GM12873 (cell line): ENCODE measurements around the gene PLXNA2.

Experiments used
- TF ChIP-seq, protein P1 (sequence below): IDR thresholded peaks from 2 replicates; pipeline ENCODE4 v1.5.1; 2012; ENCODE audit warnings: low read depth, mild to moderate bottlenecking, moderate library complexity, low read length, control low read depth; ENCODE audit not compliant: insufficient read depth; ENCODE audit errors: missing control alignments

PLXNA2 gene

DNA sequence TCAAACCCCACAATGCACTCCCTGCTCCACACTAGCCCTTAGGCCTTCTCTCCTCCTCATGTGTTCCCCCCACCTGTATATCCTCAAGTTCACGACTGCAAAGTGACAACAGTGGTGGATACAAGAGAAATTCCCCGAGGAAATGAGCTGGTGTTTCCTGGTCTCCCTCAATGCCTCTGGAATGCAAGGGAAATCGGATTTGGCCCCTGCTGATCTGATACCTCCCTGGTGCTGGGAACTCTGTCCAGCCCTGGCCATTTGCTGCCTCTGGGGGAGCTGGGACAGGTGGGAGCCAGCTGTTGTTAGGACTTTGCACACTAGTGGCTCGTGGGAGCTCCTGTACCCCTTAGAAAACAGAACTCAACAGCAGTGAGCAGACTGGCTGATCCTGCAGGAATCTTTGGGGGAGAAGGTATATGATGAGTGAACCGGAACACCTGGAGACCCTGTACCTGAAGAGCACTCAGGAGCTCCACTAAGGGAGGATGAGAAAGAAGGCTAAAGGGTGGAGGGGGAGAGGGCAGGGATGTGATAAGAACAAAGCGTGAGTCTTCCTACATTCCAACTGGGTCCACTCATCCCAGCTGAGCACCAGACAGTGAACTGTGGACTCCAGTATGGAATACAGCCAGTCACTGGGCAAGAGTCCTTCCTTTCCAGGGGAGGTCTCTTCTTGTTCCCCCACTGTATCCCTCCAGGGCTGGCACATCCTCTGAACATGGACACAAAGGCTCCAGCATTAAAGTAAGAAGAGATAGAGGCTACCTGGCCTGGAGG, 69.3 kb downstream of the PLXNA2 start:
- TF ChIP-seq, protein P1, sequence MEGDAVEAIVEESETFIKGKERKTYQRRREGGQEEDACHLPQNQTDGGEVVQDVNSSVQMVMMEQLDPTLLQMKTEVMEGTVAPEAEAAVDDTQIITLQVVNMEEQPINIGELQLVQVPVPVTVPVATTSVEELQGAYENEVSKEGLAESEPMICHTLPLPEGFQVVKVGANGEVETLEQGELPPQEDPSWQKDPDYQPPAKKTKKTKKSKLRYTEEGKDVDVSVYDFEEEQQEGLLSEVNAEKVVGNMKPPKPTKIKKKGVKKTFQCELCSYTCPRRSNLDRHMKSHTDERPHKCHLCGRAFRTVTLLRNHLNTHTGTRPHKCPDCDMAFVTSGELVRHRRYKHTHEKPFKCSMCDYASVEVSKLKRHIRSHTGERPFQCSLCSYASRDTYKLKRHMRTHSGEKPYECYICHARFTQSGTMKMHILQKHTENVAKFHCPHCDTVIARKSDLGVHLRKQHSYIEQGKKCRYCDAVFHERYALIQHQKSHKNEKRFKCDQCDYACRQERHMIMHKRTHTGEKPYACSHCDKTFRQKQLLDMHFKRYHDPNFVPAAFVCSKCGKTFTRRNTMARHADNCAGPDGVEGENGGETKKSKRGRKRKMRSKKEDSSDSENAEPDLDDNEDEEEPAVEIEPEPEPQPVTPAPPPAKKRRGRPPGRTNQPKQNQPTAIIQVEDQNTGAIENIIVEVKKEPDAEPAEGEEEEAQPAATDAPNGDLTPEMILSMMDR: no peak

DNA sequence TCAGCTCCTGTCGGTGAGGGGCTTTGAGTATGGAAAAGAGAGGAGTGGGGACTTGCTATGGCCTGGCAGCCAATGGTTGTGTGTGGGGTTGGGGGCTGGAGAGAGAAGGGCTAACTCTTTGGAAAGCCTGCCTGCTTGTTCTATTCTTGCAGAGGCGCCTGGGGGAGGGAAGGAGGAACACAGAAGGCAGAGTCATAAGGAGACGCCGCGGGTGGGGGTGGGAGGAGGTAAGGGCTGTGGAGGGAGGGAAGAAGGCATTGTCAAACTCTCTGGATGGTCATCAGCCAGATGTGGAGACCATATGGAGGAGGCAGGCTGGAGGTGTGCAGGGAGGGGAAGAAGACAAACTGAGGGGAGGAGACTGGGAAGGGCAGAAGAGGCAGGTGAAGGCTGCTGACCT, 70.0 kb downstream of the PLXNA2 start:
- TF ChIP-seq, protein P1: no peak

DNA sequence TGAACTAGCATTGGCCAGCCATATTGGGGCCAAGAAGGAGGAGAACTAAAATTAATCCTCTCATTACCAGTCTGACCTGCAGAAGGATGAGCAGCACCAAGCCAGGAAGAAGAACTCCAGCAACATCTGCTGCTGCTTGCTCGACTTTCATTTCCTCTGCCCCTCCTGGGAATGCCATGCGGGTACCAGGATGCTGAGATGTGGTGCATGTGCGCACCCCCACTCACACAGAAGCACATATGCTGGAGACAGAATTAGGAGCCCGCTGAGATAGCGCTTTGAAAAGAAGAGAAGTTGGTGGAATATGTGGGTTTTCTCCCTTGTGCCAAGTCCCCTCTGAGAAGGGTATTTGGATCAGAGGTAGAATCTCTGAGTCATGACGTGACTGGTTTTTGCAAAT, 70.4 kb downstream of the PLXNA2 start:
- TF ChIP-seq, protein P1: no peak

DNA sequence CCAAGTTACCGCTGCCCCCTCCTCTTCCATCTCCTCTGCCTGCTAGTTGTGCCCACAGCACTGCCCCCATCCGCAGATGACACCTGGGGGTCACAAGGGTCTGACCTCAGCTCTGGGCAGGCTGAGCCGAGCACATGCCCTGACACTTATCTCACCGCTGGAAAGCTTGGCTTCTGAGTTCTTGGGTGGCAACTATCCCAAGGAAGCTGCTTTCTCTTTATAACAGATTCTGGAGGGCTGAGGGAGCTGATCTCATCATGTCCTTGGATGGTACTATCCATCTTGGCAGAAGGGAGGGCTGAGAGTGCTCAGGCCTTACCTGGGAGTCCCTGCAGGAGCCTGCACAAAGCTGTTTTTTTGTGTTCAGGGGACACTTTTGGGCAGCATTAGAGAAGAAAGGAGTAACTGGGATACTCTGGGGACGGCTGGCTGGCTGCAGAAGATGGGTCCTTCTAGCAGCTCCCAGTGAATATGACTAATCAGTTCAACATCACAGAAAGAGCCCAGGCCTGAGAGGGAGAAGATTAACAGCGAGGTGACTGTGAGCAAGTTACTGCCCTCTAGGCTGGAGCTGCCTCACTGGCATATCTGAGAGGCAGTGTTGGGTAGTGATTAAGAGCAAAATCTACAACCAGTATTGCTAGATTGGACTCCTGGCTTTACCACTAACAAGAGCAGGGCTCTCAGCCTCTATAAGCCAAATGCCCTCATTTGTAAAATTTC, 71.6 kb downstream of the PLXNA2 start:
- TF ChIP-seq, protein P1: no peak

DNA sequence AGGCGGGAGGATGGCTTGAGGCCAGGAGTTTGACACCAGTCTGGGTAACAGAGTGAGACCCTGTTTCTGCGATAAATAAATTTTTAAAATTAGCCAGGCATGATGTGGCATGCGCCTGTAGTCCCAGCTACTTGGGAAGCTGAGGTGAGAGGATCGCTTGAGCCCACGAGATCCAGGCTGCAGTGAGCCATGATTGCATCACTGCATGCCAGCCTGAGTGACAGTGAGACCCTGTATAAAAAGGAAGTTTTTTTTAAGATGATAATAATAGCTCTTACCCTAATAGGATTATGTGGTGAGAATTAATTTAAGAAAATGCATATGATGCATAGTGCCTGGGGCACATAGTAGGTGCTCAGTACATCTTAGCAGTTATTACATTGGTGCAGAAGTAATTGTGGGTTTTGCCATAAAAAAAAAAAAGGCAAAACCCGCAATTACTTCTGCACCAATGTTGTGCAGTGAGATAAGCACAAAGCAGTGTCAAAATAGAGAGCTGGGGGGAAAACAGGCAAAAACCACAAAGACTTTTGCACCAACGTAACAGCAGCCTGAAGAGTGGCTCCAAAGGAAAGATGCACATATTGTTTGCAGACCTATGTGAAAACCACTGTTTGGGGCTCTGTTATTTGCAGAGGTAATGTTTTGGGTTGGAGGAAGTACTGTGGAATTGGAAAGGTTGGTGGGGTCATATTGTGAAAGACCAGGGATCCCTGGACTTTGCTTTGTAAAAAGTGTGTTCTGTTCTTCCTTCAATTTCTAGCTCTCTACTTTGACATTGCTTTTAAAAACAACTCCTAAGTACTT, 72.4 kb downstream of the PLXNA2 start:
- TF ChIP-seq, protein P1: no peak

DNA sequence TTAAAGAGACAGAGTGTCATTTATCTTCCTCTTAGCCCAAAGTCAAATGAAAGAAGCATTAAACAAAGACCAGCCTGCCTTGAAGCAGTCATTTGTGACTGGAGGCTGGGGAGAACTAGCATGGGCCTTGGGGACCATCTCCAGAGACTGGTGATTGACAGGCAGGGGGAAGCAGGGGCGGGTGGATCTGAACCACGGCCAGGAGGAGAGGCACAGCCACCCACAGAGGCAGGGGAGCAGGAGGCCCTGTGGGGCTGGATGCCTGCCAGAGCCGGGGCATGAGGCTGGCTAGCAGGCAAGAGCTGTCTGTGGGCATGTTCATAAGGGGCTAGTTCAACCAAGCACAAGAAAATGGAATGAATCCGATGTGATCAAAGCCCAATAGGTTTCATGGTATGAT, 73.9 kb downstream of the PLXNA2 start:
- TF ChIP-seq, protein P1: no peak

DNA sequence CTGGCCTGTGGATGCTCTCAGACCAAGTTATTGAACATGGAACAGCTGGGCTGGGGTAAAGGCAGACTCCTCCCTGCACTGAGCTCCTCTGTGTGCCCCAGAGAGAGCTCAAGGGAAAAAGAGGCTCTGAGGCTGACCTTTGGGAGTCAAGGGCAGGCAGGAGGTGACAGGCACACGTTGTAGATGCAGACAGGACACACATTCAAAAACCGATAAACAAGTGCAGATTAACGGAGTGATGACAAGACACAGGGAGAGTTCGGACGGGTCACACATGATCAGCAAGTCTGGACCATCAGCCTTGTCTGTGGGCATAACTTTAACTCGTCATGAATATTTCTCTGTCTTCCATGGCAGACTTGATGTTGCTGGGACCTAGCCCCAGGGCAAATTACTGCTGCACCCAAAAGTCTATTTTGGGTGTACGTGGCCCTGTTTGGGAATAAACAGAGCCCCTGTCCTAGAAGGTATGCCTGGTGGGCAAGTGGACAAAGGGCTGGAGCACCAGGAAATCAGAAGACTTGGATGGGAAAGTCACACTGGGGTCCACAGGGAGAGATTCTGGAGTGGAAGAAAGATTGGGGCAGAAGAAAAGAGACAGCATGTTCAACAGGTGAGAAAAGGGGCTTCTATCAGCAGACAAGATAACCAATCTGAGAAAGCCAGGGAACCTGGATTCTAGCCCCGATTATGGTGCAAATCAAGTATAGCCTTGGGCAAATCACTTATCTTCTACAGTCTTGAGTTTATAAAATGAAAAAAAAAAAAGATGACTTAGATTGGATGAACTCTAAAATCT, 74.9 kb downstream of the PLXNA2 start:
- TF ChIP-seq, protein P1: no peak
